Activated B cell treated with CpG ODN at 0.5 μM for 24 hours (primary cell): ENCODE measurements around the gene GPR148. TPM values are rescaled to one million over a fixed set of nuclear protein-coding genes. Genes with fewer than 3 reads are reported as not detected.

Source experiments
- ATAC-seq: fragments of 200-7000 bp; cut with Tn5 transposase; one replicate; pipeline ENCODE4 v1.10.0; 2021; ENCODE audit warnings: low read depth, mild to moderate bottlenecking, moderate library complexity
- CTCF ChIA-PET: fragments of 350-600 bp; sonication (Branson Sonifier 250); formaldehyde crosslinking; loops from one replicate; lab custom pipeline; 2021; ENCODE audit warnings: antibody characterized with exemption; lab: Charles Lee
- POLR2A ChIA-PET: fragments of 350-600 bp; sonication (Branson Sonifier 250); formaldehyde crosslinking; loops from one replicate; lab custom pipeline; 2021; ENCODE audit warnings: antibody characterized with exemption; lab: Charles Lee
- DNase-seq: peaks from one replicate; pipeline ENCODE4 v3.0.0; 2022
- H3K27ac Mint-ChIP-seq: one replicate; pipeline ENCODE4 v1.8.0; 2020; ENCODE audit warnings: mixed read lengths
- H3K27me3 Mint-ChIP-seq: one replicate; pipeline ENCODE4 v1.8.0; 2021; ENCODE audit warnings: mixed read lengths
- H3K36me3 Mint-ChIP-seq: one replicate; pipeline ENCODE4 v1.8.0; 2021; ENCODE audit warnings: low read depth, mixed read lengths
- H3K4me1 Mint-ChIP-seq: one replicate; pipeline ENCODE4 v1.8.0; 2021; ENCODE audit warnings: mixed read lengths
- H3K4me3 Mint-ChIP-seq: one replicate; pipeline ENCODE4 v1.8.0; 2020; ENCODE audit warnings: mild to moderate bottlenecking, mixed read lengths
- H3K9me3 Mint-ChIP-seq: one replicate; pipeline ENCODE4 v1.8.0; 2020; ENCODE audit warnings: mixed read lengths
- intact Hi-C: fragments of 100-400 bp; cut with micrococcal nuclease; formaldehyde crosslinking; loops from one replicate; pipeline ENCODE4 v1.15.1; 2024
- total RNA-seq: library from RNA; stranded (reverse); gene quantifications from 2 replicates; pipeline ENCODE4 v1.2.3, GENCODE V29; 2022
- TF ChIP-seq, protein P1 (sequence below): fragments of 200-600 bp; IDR thresholded peaks from one replicate; pipeline ENCODE4 v1.8.0; 2022; ENCODE audit warnings: antibody characterized with exemption, mild to moderate bottlenecking

The GPR148 gene
- total RNA-seq, 1 donor from 2014 or later, result not detected

DNA sequence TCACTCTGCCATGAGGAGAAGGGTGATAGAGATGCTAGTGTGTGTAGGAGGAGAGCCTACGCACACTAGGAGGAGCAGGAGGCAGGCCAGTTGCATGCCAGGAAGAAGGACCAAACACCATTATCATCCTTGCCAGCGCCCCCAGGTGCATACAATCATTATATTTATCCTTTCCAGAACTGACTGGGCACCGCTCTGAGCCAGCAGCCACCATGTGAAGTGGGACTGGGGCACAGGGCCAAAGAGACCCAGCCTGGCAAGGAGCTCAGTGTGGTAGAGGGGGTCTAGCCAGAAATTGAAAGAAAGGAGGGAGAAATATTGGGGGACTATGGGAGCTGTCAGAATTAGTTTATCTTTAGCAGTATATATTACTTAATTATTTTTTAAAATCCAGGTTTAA is 8.3 kb upstream of the GPR148 start:
- H3K4me3 Mint-ChIP-seq, result no peak overlapping the region
- no peak for DNase-seq
- H3K4me1 Mint-ChIP-seq, result no peaks in the 10 kb centered on the region
- CTCF ChIA-PET, result no interaction called here
- TF ChIP-seq, protein P1, sequence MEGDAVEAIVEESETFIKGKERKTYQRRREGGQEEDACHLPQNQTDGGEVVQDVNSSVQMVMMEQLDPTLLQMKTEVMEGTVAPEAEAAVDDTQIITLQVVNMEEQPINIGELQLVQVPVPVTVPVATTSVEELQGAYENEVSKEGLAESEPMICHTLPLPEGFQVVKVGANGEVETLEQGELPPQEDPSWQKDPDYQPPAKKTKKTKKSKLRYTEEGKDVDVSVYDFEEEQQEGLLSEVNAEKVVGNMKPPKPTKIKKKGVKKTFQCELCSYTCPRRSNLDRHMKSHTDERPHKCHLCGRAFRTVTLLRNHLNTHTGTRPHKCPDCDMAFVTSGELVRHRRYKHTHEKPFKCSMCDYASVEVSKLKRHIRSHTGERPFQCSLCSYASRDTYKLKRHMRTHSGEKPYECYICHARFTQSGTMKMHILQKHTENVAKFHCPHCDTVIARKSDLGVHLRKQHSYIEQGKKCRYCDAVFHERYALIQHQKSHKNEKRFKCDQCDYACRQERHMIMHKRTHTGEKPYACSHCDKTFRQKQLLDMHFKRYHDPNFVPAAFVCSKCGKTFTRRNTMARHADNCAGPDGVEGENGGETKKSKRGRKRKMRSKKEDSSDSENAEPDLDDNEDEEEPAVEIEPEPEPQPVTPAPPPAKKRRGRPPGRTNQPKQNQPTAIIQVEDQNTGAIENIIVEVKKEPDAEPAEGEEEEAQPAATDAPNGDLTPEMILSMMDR, result no peak
- intact Hi-C loops, result loop anchor here (10.0 kb wide), 1 partner anchor 376 kb away; the partner anchor contains the start of gene IMP4
- ATAC-seq, result no peak
- H3K9me3 Mint-ChIP-seq, result peaks cover 5% of the 10 kb centered on the region
- POLR2A ChIA-PET, result no interaction called here
- no peaks in the 10 kb centered on the region for H3K36me3 Mint-ChIP-seq
- no peak overlapping the region for H3K27ac Mint-ChIP-seq
- peaks cover 8% of the 10 kb centered on the region for H3K27me3 Mint-ChIP-seq

DNA sequence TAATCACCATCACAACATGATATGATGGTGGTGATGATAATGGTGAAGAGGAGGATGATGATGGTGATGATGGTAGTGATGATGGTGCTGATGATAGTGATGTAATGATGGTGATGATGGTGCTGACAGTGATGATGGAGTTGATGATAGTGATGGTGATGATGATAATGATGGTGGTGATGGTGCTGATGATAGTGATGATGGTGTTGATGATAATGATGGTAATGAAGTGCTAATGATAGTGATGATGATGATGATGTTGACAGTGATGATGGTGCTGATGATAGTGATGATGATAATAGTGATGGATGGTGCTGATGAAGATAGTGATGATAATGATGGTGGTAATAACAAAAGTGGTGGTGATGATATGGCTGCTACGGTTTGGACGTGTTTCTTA is 4.4 kb upstream of the GPR148 start:
- TF ChIP-seq, protein P1, result no peak
- no peak overlapping the region for H3K4me3 Mint-ChIP-seq
- POLR2A ChIA-PET, result no interaction called here
- peaks cover 8% of the 10 kb centered on the region for H3K27me3 Mint-ChIP-seq
- DNase-seq (no peak), ATAC-seq (no peak)
- H3K9me3 Mint-ChIP-seq, result peaks cover 5% of the 10 kb centered on the region
- peaks cover 15% of the 10 kb centered on the region for H3K4me1 Mint-ChIP-seq
- no peaks in the 10 kb centered on the region for H3K36me3 Mint-ChIP-seq
- intact Hi-C loops, result loop anchor here (10.0 kb wide), 1 partner anchor 380 kb away; the partner anchor contains the start of gene IMP4
- no peak overlapping the region for H3K27ac Mint-ChIP-seq
- CTCF ChIA-PET, result no interaction called here

DNA sequence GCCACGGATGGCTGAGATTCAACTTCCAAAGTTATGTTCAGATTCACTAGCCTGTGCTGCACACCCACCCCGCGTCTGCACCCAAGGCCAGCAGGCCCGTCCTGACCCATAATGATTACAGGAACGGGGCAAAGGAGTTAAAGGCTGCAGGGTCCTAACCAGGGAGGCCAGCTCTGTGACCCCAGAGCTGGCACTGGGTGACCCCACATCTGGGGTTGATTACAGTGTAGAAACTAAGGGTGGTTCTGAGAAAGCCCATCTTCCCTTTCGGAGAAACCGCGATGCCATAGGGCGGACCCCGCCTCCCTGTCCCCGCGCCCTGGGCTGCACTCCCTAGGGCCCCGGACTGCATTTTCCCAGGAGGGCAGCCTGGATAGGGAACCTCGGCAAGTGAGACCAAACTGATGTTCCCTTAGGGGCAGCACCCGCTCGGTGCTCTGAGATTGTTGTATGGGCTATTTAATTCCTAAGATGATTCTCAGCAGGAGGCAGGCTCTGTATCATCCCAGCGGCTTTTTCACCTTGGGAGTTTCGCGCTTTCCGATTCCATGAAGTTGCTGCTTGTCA is 2.2 kb upstream of the GPR148 start:
- ChIA-PET POLR2A (no interaction called here), CTCF (no interaction called here)
- H3K9me3 Mint-ChIP-seq, result peaks cover 5% of the 10 kb centered on the region
- H3K4me3 Mint-ChIP-seq, result peak overlapping the region; percentile 79
- H3K27ac Mint-ChIP-seq, result no peak overlapping the region
- intact Hi-C loops, result loop anchor here (10.0 kb wide), 1 partner anchor 382 kb away; the partner anchor contains the start of gene IMP4
- ATAC-seq (no peak), DNase-seq (no peak)
- TF ChIP-seq, protein P1, result no peak
- peaks cover 15% of the 10 kb centered on the region for H3K4me1 Mint-ChIP-seq
- H3K36me3 Mint-ChIP-seq, result no peaks in the 10 kb centered on the region
- no peaks in the 10 kb centered on the region for H3K27me3 Mint-ChIP-seq

DNA sequence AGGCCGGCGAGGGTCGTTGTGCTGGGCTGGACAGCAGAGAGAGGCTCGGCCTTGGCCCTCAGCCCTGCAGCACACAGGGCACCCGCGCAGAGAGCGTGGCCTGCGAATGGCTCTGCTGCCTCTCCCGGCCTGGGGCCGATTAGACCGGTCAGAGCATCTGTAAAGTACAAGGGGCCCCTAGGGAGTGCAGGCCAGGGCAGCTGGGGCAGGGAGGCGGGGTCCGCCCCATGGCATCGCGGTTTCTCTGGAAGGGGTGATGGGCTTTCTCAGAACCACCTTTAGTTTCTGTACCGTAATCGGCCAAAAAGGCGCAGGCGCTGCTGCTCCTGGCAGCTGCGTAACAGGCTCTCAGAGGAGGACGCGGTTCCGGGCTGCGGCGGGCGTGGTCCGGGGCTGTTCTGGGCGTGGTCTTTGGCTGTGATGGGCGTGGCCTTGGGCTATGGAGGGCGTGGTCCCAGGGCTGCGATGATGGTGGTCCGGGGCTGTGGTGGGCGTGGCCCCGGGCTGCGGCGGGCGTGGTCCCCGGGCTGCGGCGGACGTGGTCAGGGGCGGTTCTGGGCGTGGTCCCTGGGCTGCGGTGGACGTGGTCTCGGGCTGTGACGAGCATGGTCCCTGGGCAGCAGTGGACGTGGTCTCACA is 1.5 kb upstream of the GPR148 start:
- DNase-seq (peak; percentile 67), ATAC-seq (peak; percentile 96)
- TF ChIP-seq, protein P1, result no peak
- no peak overlapping the region for H3K27ac Mint-ChIP-seq
- peak overlapping the region; percentile 79 for H3K4me3 Mint-ChIP-seq
- POLR2A ChIA-PET, result no interaction called here
- CTCF ChIA-PET, result no interaction called here
- no peaks in the 10 kb centered on the region for H3K27me3 Mint-ChIP-seq
- peaks cover 1% of the 10 kb centered on the region for H3K9me3 Mint-ChIP-seq
- no peaks in the 10 kb centered on the region for H3K36me3 Mint-ChIP-seq
- peaks cover 15% of the 10 kb centered on the region for H3K4me1 Mint-ChIP-seq
- intact Hi-C loops, result loop anchor here (10.0 kb wide), 1 partner anchor 383 kb away; the partner anchor contains the start of gene IMP4

DNA sequence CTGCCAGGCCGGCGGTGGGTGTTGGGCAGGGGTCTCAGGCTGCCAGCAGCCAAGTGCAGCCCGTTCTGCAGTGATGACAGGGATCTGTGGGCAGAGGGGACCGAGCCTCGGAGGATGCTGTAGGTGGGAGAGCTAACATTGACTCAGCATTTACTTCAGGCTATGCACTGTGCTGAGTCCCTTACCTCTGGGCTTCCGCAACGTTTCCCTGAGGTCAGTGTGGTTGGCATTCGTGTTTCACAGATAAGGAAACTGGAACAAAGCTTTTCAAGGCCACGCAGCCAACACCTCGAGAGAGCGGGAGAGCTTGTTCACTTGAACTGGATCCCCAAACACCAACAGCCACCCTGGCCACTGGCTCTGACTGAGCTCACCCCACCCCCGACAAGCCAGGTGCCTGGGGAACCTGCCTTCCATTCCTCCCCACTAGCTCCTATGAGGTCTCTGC is 839 bp upstream of the GPR148 start:
- H3K27me3 Mint-ChIP-seq, result no peaks in the 10 kb centered on the region
- DNase-seq, result no peak
- H3K36me3 Mint-ChIP-seq, result no peaks in the 10 kb centered on the region
- peak overlapping the region; percentile 79 for H3K4me3 Mint-ChIP-seq
- POLR2A ChIA-PET, result no interaction called here
- ATAC-seq, result peak; percentile 19
- intact Hi-C loops, result loop anchor here (1.0 to 10.0 kb wide), 2 partner anchors 70 to 383 kb away; partner anchors contain the start of gene IMP4
- peaks cover 15% of the 10 kb centered on the region for H3K4me1 Mint-ChIP-seq
- TF ChIP-seq, protein P1, result no peak
- no peak overlapping the region for H3K27ac Mint-ChIP-seq
- no peaks in the 10 kb centered on the region for H3K9me3 Mint-ChIP-seq
- CTCF ChIA-PET, result no interaction called here
